Right forelimb (tissue), 1 donor: ENCODE measurements around the gene RBMXL3.

ENCODE experiments used
- DNase-seq: peaks from one replicate; pipeline ENCODE4 v3.0.0-alpha.2; 2018

Gene RBMXL3

GRCh38 chrX:115234461-115234860, 45.3 kb downstream of the RBMXL3 start:
- DNase-seq, result no peak

- no peak for DNase-seq
These were observed 47.4 kb downstream of the RBMXL3 start for GRCh38 chrX:115236560-115236959.

GRCh38 chrX:115237056-115237455, 47.8 kb downstream of the RBMXL3 start:
- no peak for DNase-seq
